HEK293T (cell line): ENCODE data around the gene NIFK.

ENCODE experiments used
- CTCF ChIA-PET: fragments of 350-600 bp; formaldehyde crosslinking; extraction: SDS; loops from one replicate; lab custom pipeline; 2021; ENCODE audit warnings: antibody characterized with exemption, inconsistent platforms; lab: Yijun Ruan, JAX
- POLR2A ChIA-PET: fragments of 350-600 bp; formaldehyde crosslinking; extraction: SDS; loops from one replicate; lab custom pipeline; 2020; ENCODE audit warnings: antibody characterized with exemption, inconsistent platforms; lab: Yijun Ruan, JAX
- DNase-seq: peaks from one replicate; pipeline ENCODE4 v3.0.0; 2012; ENCODE audit warnings: mixed read lengths; ENCODE audit errors: extremely low spot score
- BHLHE40 ChIP-seq: fragments of 450-650 bp; IDR thresholded peaks from 2 replicates; pipeline ENCODE4 v1.6.1; 2016; ENCODE audit warnings: mild to moderate bottlenecking, moderate library complexity, borderline replicate concordance
- CTBP1 ChIP-seq: fragments of 450-650 bp; IDR thresholded peaks from 2 replicates; pipeline ENCODE4 v1.6.1; 2016; ENCODE audit warnings: borderline replicate concordance
- ELF4 ChIP-seq: fragments of 450-650 bp; IDR thresholded peaks from 2 replicates; pipeline ENCODE4 v1.6.1; 2017; ENCODE audit warnings: antibody characterized with exemption
- FOXA1 ChIP-seq: fragments of 450-650 bp; IDR thresholded peaks from 2 replicates; pipeline ENCODE4 v1.6.1; 2016; ENCODE audit warnings: mild to moderate bottlenecking
- FOXM1 ChIP-seq: fragments of 450-650 bp; IDR thresholded peaks from 2 replicates; pipeline ENCODE4 v1.6.1; 2017; ENCODE audit warnings: mild to moderate bottlenecking, borderline replicate concordance
- L3MBTL2 ChIP-seq: fragments of 450-650 bp; conservative IDR thresholded peaks from 2 replicates; pipeline ENCODE4 v1.6.1; 2016; ENCODE audit warnings: mild to moderate bottlenecking
- LEF1 ChIP-seq: fragments of 450-650 bp; IDR thresholded peaks from 2 replicates; pipeline ENCODE4 v1.6.1; 2017; ENCODE audit warnings: mild to moderate bottlenecking, borderline replicate concordance
- NFRKB ChIP-seq: fragments of 450-650 bp; IDR thresholded peaks from 2 replicates; pipeline ENCODE4 v1.6.1; 2016; ENCODE audit warnings: mild to moderate bottlenecking, moderate library complexity
- PKNOX1 ChIP-seq: fragments of 450-650 bp; IDR thresholded peaks from 2 replicates; pipeline ENCODE4 v1.6.1; 2016
- SP1 ChIP-seq: fragments of 450-650 bp; IDR thresholded peaks from 2 replicates; pipeline ENCODE4 v1.6.1; 2017
- SUZ12 ChIP-seq: fragments of 450-650 bp; IDR thresholded peaks from 2 replicates; pipeline ENCODE4 v1.6.1; 2016; ENCODE audit warnings: mild to moderate bottlenecking
- ZNF384 ChIP-seq: fragments of 450-650 bp; IDR thresholded peaks from 2 replicates; pipeline ENCODE4 v1.6.1; 2016

NIFK gene

GRCh38 chr2:121682396-121683298, 54.0 kb downstream of the NIFK start:
- DNase-seq, result no peak
- ChIA-PET CTCF (no interaction called here), POLR2A (no interaction called here)
- no peak for TF ChIP-seq SP1

- TF ChIP-seq FOXM1, result no peak
- TF ChIP-seq FOXA1, result no peak
- TF ChIP-seq LEF1, result no peak
- no peak for TF ChIP-seq ZNF384
- TF ChIP-seq PKNOX1, result no peak
- TF ChIP-seq CTBP1, result no peak
- TF ChIP-seq L3MBTL2, result no peak
- TF ChIP-seq BHLHE40, result no peak
- no peak for TF ChIP-seq NFRKB
- TF ChIP-seq SUZ12, result no peak
- no peak for TF ChIP-seq SP1
- TF ChIP-seq ELF4, result no peak
- ChIA-PET CTCF (no interaction called here), POLR2A (no interaction called here)
- DNase-seq, result no peak
Observed at GRCh38 chr2:121677855-121678254, 58.8 kb downstream of the NIFK start.
